Esophagus squamous epithelium (tissue), 5 donors: ENCODE results near the gene ZNF586. TPM values are rescaled to one million over a fixed set of nuclear protein-coding genes. Genes with fewer than 3 reads are reported as not detected.

Experiments
- DNase-seq: peaks from one replicate; lab custom pipeline; 2025; lab: John Stamatoyannopoulos, UW
- H3K27ac ChIP-seq, 4 donors: fragments of 200-600 bp; sonication (generic); one replicate each; pipeline ENCODE4 v1.5.1; 2016 to 2019; ENCODE audit warnings: mild to moderate bottlenecking in 1 of 4
- H3K27me3 ChIP-seq, 4 donors: fragments of 200-600 bp; sonication (generic); 1 replicate in 3 of 4; 2 replicates in 1 of 4; pipeline versions ENCODE4 v1.5.1 to v1.6.0; 2017 to 2021; ENCODE audit warnings: antibody characterized with exemption in 1 of 4
- H3K36me3 ChIP-seq, 3 donors: fragments of 200-600 bp; sonication (generic); one replicate each; pipeline ENCODE4 v1.5.1; 2016 to 2019
- H3K4me1 ChIP-seq, 3 donors: fragments of 200-600 bp; sonication (generic); one replicate each; pipeline ENCODE4 v1.5.1; 2017 to 2019
- H3K4me3 ChIP-seq, 4 donors: fragments of 200-600 bp; sonication (generic); 1 replicate in 3 of 4; 2 replicates in 1 of 4; pipeline ENCODE4 v1.5.1; 2016 to 2019; ENCODE audit warnings: mild to moderate bottlenecking in 2 of 4, moderate library complexity in 1 of 4
- H3K9me3 ChIP-seq, 3 donors: fragments of 200-600 bp; sonication (generic); one replicate each; pipeline ENCODE4 v1.5.1; 2016 to 2019
- POLR2A ChIP-seq, 4 donors: fragments of 450-650 bp; IDR thresholded peaks; one replicate each; pipeline ENCODE4 v1.6.1; 2017; ENCODE audit warnings: antibody characterized with exemption in 4 of 4, mild to moderate bottlenecking in 4 of 4, moderate library complexity in 3 of 4
- WGBS, 2 donors: methylation state at CpG; one replicate each; pipeline ENCODE4 v1.1.5; 2018; 5-methylcytosine and 5-hydroxymethylcytosine counted together
- intact Hi-C: fragments of 100-400 bp; cut with DNase I; formaldehyde crosslinking; loops from one replicate; pipeline ENCODE4 v1.15.0; 2022
- total RNA-seq, 4 donors: library from RNA; depleted of rRNA; stranded (reverse); fragments of >200 nt; gene quantifications; one replicate each; pipeline ENCODE4 v1.1.0, GENCODE V29; 2016
- TF ChIP-seq, protein P1 (sequence below), 6 experiments: fragments of 450-650 bp in 4 of 6; fragments of 200-600 bp in 2 of 6; sonication (generic) in 2 of 6; IDR thresholded peaks; one replicate each; pipeline ENCODE4 v1.5.1; 2016 to 2019; ENCODE audit warnings: antibody characterized with exemption in 6 of 6, mild to moderate bottlenecking in 4 of 6, moderate library complexity in 4 of 6
- donor health status: DM: yes; HTN: yes; CAD: no.

ZNF586 gene
- total RNA-seq, 4 donors from 2014 or later = 8.1 to 30.5 (median 22.0) TPM

GRCh38 chr19:57776764-57777296 is 7.4 kb downstream of the ZNF586 start:
- whole genome bisulfite sequencing, 2 donors = 82 to 88% methylated on average over 6 of the region's 6 CpGs
- H3K27me3 ChIP-seq = no peaks in the 10 kb centered on the region
- TF ChIP-seq, protein P1, sequence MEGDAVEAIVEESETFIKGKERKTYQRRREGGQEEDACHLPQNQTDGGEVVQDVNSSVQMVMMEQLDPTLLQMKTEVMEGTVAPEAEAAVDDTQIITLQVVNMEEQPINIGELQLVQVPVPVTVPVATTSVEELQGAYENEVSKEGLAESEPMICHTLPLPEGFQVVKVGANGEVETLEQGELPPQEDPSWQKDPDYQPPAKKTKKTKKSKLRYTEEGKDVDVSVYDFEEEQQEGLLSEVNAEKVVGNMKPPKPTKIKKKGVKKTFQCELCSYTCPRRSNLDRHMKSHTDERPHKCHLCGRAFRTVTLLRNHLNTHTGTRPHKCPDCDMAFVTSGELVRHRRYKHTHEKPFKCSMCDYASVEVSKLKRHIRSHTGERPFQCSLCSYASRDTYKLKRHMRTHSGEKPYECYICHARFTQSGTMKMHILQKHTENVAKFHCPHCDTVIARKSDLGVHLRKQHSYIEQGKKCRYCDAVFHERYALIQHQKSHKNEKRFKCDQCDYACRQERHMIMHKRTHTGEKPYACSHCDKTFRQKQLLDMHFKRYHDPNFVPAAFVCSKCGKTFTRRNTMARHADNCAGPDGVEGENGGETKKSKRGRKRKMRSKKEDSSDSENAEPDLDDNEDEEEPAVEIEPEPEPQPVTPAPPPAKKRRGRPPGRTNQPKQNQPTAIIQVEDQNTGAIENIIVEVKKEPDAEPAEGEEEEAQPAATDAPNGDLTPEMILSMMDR (IDR thresholded peaks at IDR 0.05) = no peak
- no peak for TF ChIP-seq POLR2A (IDR thresholded peaks at IDR 0.05)
- intact Hi-C loops = no loop called here
- H3K36me3 ChIP-seq = peaks cover 26 to 99% (median 38%) of the 10 kb centered on the region in 3 donors
- DNase-seq = no peak
- no peak overlapping the region for H3K4me3 ChIP-seq
- H3K4me1 ChIP-seq = peaks cover 0 to 15% (median 0%) of the 10 kb centered on the region in 3 donors
- H3K9me3 ChIP-seq = peaks cover 0 to 100% (median 75%) of the 10 kb centered on the region in 3 donors
- no peak overlapping the region for H3K27ac ChIP-seq

- Histone ChIP-seq H3K4me1 (peaks cover 0 to 6% (median 0%) of the 10 kb centered on the region in 3 donors), H3K36me3 (peaks cover 26 to 98% (median 38%) of the 10 kb centered on the region in 3 donors), H3K4me3 (no peak overlapping the region), H3K27ac (no peak overlapping the region), H3K27me3 (no peaks in the 10 kb centered on the region), H3K9me3 (peaks cover 0 to 100% (median 87%) of the 10 kb centered on the region in 3 donors)
- intact Hi-C loops = no loop called here
- WGBS, 2 donors = 96 to 100% methylated on average over 3 to 4 of the region's 4 CpGs
- DNase-seq = no peak
- TF ChIP-seq POLR2A (IDR thresholded peaks at IDR 0.05) = no peak
- TF ChIP-seq, protein P1 (IDR thresholded peaks at IDR 0.05) = no peak
Measured at GRCh38 chr19:57778336-57778735, 8.9 kb downstream of the ZNF586 start.

GRCh38 chr19:57779220-57779845 is 9.9 kb downstream of the ZNF586 start:
- no peak for DNase-seq
- 92 to 97% methylated on average over 10 of the region's 10 CpGs for whole genome bisulfite sequencing, 2 donors
- Histone ChIP-seq H3K36me3 (peaks cover 26 to 99% (median 39%) of the 10 kb centered on the region in 3 donors), H3K4me3 (peak overlapping the region in 1 of 4 donors; percentile 8), H3K9me3 (peaks cover 0 to 100% (median 84%) of the 10 kb centered on the region in 3 donors), H3K27me3 (no peaks in the 10 kb centered on the region), H3K27ac (no peak overlapping the region), H3K4me1 (no peaks in the 10 kb centered on the region)
- no peak for TF ChIP-seq POLR2A (IDR thresholded peaks at IDR 0.05)
- TF ChIP-seq, protein P1 (IDR thresholded peaks at IDR 0.05) = no peak
- intact Hi-C loops = no loop called here

DNA sequence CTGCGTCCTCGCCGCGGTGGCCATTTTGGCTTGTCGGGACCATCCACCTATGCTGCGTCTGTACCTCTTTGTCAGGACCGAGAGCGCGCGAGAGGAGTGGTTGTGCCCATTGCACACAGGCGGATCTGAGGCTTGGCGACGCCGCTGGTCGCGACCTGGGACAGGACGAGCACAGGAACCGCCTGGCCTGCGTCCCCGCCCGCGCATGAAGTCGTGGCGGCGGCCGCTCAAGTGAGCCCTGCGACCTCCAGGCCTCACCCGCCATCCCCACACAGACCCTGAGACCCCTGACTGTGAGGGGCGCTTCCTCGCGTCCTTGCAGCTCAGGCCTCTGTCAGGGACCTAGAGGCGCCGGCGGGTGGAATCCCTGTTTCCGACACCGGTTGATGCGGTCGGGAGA is 16.8 kb downstream of the ZNF586 start:
- DNase-seq = no peak

DNA sequence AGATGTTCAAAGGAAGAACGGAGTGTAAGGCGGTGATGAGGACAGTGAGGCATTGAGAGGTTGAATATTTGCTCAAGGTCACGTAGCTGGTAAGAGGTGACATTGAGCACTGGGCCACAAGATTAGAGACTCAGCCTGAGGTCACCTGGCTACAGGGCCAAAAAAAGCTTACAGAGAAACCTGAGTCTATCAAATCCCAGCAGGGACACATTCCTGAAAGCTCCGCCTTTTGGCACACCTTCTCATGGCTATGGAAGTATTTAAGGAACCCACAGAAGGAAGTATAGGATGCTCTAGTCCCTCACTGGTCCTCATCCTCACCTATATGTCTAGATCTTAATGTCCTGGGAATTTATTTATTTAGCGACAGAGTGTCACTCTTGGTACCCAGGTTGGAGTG is 17.4 kb downstream of the ZNF586 start:
- H3K36me3 ChIP-seq = peaks cover 0 to 94% (median 19%) of the 10 kb centered on the region in 3 donors
- 96 to 100% methylated on average over 4 to 5 of the region's 5 CpGs for WGBS, 2 donors
- peaks cover 0 to 93% (median 61%) of the 10 kb centered on the region in 3 donors for H3K9me3 ChIP-seq
- no peak for DNase-seq
- no peak overlapping the region for H3K4me3 ChIP-seq
- TF ChIP-seq POLR2A (IDR thresholded peaks at IDR 0.05) = no peak
- TF ChIP-seq, protein P1 (IDR thresholded peaks at IDR 0.05) = no peak
- intact Hi-C loops = no loop called here
- H3K4me1 ChIP-seq = no peaks in the 10 kb centered on the region
- no peaks in the 10 kb centered on the region for H3K27me3 ChIP-seq
- no peak overlapping the region for H3K27ac ChIP-seq

More for the DNA sequence above, 16.8 kb downstream of the ZNF586 start:
- Histone ChIP-seq H3K27me3 (no peaks in the 10 kb centered on the region), H3K4me3 (no peak overlapping the region), H3K4me1 (no peaks in the 10 kb centered on the region), H3K36me3 (peaks cover 0 to 95% (median 19%) of the 10 kb centered on the region in 3 donors), H3K9me3 (peaks cover 0 to 96% (median 67%) of the 10 kb centered on the region in 3 donors), H3K27ac (no peak overlapping the region)
- intact Hi-C loops = no loop called here
- TF ChIP-seq, protein P1 (IDR thresholded peaks at IDR 0.05) = no peak
- WGBS, 2 donors = 96% methylated on average over 19 of the region's 38 CpGs; no CpG with 5 or more reads in 1 of the 2 donors
